SK-N-MC (cell line): ENCODE results near the gene ADD3.

ENCODE experiments used
- EZH2 ChIP-seq: fragments of 200-600 bp; sonication (generic); IDR thresholded peaks from one replicate; pipeline ENCODE4 v1.6.1; 2017; ENCODE audit warnings: antibody characterized with exemption
- POLR2AphosphoS5 ChIP-seq: IDR thresholded peaks from 2 replicates; pipeline ENCODE4 v1.6.1; 2012; ENCODE audit warnings: mild to moderate bottlenecking, low read depth, low read length, borderline replicate concordance

DNA sequence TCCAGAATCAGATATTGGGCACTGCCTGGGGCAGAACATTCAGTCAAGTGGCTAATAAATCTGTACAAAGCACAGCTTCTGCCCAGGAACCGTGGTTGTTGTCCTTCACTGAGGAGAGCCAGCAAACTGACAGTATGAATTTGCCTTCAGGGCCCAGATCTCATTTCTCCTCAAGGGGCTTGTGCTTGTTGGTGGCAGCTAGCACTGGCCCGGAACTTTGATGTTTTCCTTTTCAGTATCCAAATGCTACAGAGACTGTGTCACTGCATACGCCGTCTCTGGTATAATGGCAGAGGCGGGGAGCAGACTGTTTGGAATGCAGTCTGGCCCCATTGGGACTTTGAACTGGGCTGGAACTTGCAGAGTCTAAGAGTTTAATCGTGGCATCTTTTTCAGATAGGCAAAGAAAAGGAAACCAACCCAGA, 30.4 kb upstream of the ADD3 start:
- no peak for TF ChIP-seq EZH2
- TF ChIP-seq POLR2AphosphoS5 = no peak
